GM21423 (cell line): ENCODE results near the gene CDC42EP5.
A peak's percentile ranks its signal among the peaks of the same experiment; 100 is the strongest.
"Not testable (repeated sequence)": the region's sequence is repeated elsewhere in the genome, so short reads cannot be mapped to it uniquely, and the experiment has no call there.

Source experiments
- ATAC-seq: cut with Tn5 transposase; IDR thresholded peaks from one replicate; pipeline ENCODE4 v1.9.1; 2021; ENCODE audit warnings: mild to moderate bottlenecking, moderate library complexity; ENCODE audit not compliant: unreplicated experiment

The CDC42EP5 gene

GRCh38 chr19:54449701-54450069, 23.4 kb downstream of the CDC42EP5 start:
- ATAC-seq: no peak

DNA sequence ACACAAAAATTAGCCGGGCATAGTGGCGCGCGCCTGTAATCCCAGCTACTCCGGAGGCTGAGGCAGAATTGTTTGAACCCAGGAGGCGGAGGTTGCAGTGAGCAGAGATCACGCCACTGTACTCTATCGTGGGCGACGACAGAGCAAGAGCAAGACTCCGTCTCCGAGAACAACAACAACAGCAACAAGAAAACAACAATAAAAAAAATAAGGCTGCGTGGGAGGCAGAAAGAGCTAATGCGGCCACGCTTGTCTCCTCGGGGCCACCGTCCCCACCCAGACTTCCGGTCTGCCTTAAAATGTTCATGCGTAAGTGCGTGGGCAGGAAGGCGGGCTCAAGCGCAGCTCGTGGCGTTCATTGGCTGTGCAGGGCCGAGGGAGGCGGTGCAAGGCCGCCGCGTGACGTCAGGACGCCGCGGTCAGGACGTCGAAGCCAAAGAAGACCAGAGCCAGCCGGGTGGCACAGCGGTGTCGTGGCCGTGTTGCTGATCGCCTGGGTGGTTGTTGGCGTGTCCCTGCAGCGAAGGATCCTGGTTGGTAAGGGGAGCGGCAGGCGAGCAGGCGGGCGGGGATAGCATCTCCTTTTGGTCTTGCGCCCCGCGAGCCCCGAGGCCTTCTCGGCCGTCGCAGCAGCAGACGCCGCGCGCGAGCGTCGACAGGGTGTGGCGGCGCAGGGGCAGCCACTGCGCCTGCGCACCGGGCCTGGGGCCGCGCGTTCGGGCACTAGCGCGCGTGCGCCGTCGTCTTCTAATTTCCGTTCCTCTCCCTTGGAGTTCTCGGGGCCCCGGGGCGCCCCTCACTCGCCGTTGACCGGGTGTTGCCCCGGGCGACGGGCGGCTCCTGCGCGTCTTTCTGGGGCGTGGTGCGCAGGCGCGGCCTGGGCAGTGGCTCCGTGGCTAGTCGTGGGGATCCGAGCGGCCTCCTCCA, 24.1 kb downstream of the CDC42EP5 start, which contains the start of gene LENG8:
LENG8 (plus strand) TSS at position 426 of the 927 bp plus-strand sequence. CDS start 2,146 bp downstream, outside the sequence.
- peak; percentile 92 for ATAC-seq

- peak; percentile 9 for ATAC-seq
These were observed 24.9 kb downstream of the CDC42EP5 start for GRCh38 chr19:54448040-54448773.

DNA sequence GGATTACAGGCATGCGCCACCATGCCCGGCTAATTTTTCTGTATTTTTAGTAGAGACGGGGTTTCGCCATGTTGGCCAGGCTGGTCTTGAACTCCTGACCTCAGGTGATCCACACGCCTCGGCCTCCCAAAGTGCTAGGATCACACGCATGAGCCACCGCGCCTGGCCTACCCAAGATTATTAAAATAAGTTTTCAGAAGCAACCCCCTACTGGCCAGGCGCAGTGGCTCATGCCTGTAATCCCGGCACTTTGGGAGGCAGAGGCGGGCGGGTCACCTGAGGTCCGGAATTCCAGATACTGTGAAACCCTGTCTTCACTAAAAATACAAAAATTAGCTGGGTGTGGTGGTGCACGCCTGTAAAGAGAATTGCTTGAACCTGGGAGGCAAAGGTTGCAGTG, 26.7 kb downstream of the CDC42EP5 start:
- ATAC-seq: not testable (repeated sequence)

- no peak for ATAC-seq
These were observed 28.4 kb downstream of the CDC42EP5 start for GRCh38 chr19:54444737-54445136.

DNA sequence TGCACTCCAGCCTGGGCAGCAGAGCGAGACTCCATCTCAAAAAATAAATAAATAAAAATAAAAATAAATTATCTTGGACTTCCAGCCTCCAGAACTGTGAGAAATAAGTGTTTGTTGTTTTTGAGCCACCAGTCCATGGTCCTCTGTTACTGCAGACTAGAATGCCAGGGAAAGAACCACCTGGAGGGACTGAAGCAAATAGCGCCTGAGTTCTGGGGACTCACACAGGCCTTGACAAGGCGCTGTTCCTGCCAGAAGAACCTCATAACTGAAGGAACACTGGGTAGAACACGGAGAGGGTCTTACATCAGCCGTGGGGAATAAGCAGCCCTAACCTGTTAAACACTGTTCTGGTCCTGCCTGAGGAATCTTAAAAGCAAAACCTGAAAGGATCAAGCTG, 32.5 kb downstream of the CDC42EP5 start:
- ATAC-seq: no peak

- no peak for ATAC-seq
These were observed 33.8 kb downstream of the CDC42EP5 start for GRCh38 chr19:54439174-54439851.

DNA sequence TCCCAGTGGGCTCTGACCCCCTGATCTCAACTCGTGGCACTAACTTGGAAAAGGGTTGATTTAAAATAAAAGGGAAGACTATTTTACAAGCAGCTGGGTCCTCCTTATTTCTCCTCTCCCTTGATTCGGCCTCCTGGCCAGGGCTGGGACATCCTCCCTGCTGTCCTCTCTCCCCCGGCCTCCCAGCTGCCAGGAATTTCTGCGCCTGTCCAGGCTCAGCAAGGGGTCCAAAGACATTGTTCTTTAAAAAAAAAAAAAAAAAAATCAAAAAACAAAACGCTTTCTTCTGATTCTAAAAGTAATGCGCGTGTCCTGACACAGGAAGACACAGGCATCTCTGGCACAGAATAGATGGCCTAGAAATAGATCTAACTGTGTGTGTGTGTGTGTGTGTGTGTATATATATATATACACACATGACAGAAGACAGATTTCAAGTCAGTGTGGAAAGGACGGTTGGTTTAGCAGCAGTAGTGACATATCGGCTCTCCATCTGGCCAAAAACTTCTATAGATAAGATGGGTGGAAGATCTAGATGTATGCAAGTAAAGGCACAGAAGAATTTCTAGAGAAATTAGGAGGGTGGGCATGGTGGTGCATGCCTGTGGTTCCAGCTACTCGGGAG, 36.4 kb downstream of the CDC42EP5 start:
- no peak for ATAC-seq

- no peak for ATAC-seq
These were observed 37.0 kb downstream of the CDC42EP5 start for GRCh38 chr19:54436031-54436523.

DNA sequence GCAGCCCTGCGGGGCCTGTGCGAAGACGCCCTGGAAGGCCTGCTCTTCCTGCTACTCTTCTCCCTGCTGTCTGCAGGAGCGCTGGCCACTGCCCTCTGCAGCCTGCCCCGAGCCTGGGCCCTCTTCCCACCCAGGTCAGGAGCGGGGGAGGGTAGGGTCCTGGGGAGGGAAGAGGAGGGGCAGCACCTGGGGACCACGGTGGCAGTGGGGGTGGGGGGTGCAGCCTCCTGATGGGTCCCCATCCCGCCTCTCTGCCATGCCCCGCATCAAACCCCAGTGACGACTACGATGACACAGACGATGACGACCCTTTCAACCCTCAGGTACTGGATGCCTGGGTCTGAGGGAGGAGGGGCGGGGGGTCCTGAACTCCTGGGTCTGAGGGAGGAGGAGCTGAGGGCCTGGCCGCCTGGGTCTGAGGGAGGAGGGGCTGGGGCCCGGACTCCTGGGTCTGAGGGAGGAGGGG, 37.5 kb downstream of the CDC42EP5 start:
- no peak for ATAC-seq

GRCh38 chr19:54434873-54435214, 38.3 kb downstream of the CDC42EP5 start:
- no peak for ATAC-seq

DNA sequence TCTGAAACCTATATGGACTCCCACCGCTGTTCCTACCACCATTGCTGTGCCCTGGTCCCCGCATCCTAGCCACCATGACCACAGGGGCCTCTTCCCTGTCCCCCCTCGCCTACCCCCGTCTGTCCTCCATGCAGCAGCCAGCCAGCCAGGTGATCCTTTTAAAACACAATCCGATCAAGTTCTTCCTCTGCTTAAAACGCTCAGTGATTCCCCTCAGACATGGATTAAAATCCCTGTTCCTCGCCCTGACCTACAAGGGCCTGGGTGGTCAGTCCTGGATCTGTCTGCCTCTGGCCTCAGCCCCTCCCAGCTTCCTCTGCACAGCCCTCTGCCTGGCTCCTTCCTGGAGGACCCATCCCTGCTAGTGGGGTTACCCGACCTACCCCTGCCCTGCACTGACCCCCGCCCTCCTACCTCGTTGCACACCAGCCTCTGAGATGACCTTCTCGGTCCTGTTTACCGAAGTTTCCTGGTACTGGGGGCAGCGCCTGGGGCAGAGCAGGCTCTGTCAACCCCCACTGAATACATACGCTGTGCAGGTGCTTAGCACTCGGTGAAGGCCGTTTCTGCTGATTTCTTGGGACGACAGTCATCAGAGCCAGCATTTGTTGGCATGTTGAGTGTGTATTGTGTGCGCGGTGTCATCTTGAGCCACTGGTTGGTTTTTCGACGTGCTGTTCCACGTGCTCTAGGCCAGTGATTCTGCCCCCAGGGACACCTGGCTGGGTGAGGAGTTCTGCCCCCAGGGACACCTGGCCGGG, 38.8 kb downstream of the CDC42EP5 start:
- ATAC-seq: no peak

- ATAC-seq: no peak
These were observed 39.4 kb downstream of the CDC42EP5 start for GRCh38 chr19:54433697-54434096.

DNA sequence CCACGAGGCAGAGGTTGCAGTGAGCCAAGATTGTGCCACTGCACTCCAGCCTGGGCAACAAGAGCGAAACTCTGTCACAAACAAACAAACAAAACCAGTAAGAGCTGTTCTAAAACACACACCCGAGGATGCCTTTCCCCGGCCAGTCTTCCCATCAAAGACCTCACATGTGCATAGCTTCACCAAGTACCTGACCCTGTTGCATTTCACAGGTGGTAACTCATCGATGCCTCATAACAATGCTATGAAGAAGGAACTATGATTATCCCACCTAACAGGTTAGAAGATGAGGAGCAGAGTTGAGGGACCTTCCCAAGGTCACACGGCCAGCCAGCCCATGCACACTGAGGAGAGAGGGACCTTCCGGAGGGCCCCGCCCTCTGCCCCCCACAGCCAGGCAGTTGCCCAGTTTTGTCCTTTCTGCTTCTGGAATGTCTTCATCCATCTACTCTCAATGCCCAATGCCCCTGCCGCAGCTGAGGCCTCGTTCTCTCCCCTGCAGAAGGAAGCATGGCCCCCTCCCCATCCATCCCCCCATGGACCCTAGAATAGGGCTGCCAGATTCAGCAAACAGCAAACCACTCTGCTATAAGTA, 40.9 kb downstream of the CDC42EP5 start:
- ATAC-seq: no peak

DNA sequence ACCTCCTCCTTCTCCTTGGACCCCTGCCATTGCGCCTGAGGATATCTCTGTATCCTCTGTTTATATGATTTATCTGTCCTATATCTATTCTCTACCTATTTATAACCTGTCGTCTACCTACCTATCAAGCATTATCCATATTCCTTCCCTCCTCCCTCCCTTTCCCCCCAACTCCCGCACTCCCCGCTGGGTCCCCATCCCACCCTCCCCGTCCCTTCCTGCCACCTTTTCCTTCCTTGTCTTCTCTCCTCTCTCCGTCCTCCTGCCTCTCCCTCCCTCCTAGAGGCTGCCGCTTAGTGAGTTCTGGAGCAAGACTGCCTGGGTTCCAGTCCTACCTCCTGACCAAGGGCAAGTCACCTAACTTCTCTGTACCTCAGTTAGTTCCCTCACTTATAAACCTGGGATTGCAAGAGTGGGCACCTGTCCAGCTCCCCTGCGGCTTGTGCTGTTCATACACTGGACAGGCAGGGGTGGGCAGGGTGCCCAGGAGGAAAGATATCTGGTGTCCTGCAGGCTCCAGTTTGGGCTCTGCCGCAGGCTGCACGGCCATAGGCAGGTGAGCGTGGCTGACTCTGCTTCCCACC, 41.7 kb downstream of the CDC42EP5 start:
- no peak for ATAC-seq

- no peak for ATAC-seq
These were observed 42.5 kb downstream of the CDC42EP5 start for GRCh38 chr19:54430306-54431254.

GRCh38 chr19:54429545-54430227, 43.4 kb downstream of the CDC42EP5 start:
- ATAC-seq: no peak

GRCh38 chr19:54429176-54429495, 44.0 kb downstream of the CDC42EP5 start:
- ATAC-seq: no peak
